GM19395 (cell line): Measurements from ENCODE around the gene MESP2.
"Not testable (repeated sequence)": the region's sequence is repeated elsewhere in the genome, so short reads cannot be mapped to it uniquely, and the experiment has no call there.

Experiments
- ATAC-seq: cut with Tn5 transposase; IDR thresholded peaks from one replicate; pipeline ENCODE4 v1.9.1; 2021; ENCODE audit warnings: mild to moderate bottlenecking, moderate library complexity; ENCODE audit not compliant: unreplicated experiment

Gene MESP2

GRCh38 chr15:89777782-89778380, 1.7 kb downstream of the MESP2 start:
- no peak for ATAC-seq

- no peak for ATAC-seq
Observed at GRCh38 chr15:89778861-89779260, 2.7 kb downstream of the MESP2 start.

- ATAC-seq = no peak
Observed at GRCh38 chr15:89780601-89781000, 4.5 kb downstream of the MESP2 start.

- ATAC-seq = no peak
Observed at GRCh38 chr15:89781055-89781454, 4.9 kb downstream of the MESP2 start.

- ATAC-seq = no peak
Observed at GRCh38 chr15:89781891-89782618, 5.9 kb downstream of the MESP2 start.

GRCh38 chr15:89782619-89782950, 6.5 kb downstream of the MESP2 start:
- ATAC-seq = not testable (repeated sequence)

GRCh38 chr15:89783111-89783860, 7.2 kb downstream of the MESP2 start:
- ATAC-seq = no peak

- ATAC-seq = no peak
Observed at GRCh38 chr15:89783861-89784685, 7.9 kb downstream of the MESP2 start.

- ATAC-seq = no peak
Observed at GRCh38 chr15:89784686-89784960, 8.5 kb downstream of the MESP2 start.

- no peak for ATAC-seq
Observed at GRCh38 chr15:89785064-89785773, 9.1 kb downstream of the MESP2 start.

GRCh38 chr15:89785774-89786140, 9.6 kb downstream of the MESP2 start:
- no peak for ATAC-seq

GRCh38 chr15:89787944-89788343, 11.8 kb downstream of the MESP2 start:
- ATAC-seq = no peak

- ATAC-seq = not testable (repeated sequence)
Observed at GRCh38 chr15:89788585-89788984, 12.5 kb downstream of the MESP2 start.

- no peak for ATAC-seq
Observed at GRCh38 chr15:89790206-89790605, 14.1 kb downstream of the MESP2 start.

- ATAC-seq = no peak
Observed at GRCh38 chr15:89790661-89791060, 14.5 kb downstream of the MESP2 start.

GRCh38 chr15:89792106-89792805, 16.1 kb downstream of the MESP2 start:
- ATAC-seq = no peak

- ATAC-seq = no peak
Observed at GRCh38 chr15:89794627-89795241, 18.6 kb downstream of the MESP2 start.

- no peak for ATAC-seq
Observed at GRCh38 chr15:89795996-89796395, 19.9 kb downstream of the MESP2 start.

- no peak for ATAC-seq
Observed at GRCh38 chr15:89797678-89798201, 21.6 kb downstream of the MESP2 start.
